Activated T-cell treated with anti-CD3 and anti-CD28 coated beads, Interleukin-2, amount 50 U/mL, for 1 hour (primary cell): ENCODE measurements around the gene CMAS.
A peak's percentile ranks its signal among the peaks of the same experiment; 100 is the strongest.
"Not testable (repeated sequence)": the region's sequence is repeated elsewhere in the genome, so short reads cannot be mapped to it uniquely, and the experiment has no call there.

ENCODE experiments used
- DNase-seq: peaks from one replicate; pipeline ENCODE4 v3.0.0-alpha.2; 2020

The CMAS gene

GRCh38 chr12:22046090-22046967 lies at the start of gene CMAS:
Gene CMAS, plus strand, starts transcription at chr12:22046218. Its CDS starts 86 bp downstream, at chr12:22046304.
- peak; percentile 84 for DNase-seq

- no peak for DNase-seq
Measured at GRCh38 chr12:21998295-21998694, 47.7 kb upstream of the CMAS start.

GRCh38 chr12:21998782-21999181 lies 47.2 kb upstream of the CMAS start:
- DNase-seq = no peak

- no peak for DNase-seq
Measured at GRCh38 chr12:22002430-22002829, 43.6 kb upstream of the CMAS start.

GRCh38 chr12:22007794-22008193 lies 38.2 kb upstream of the CMAS start:
- not testable (repeated sequence) for DNase-seq

- DNase-seq = no peak
Measured at GRCh38 chr12:22008196-22008595, 37.8 kb upstream of the CMAS start.

GRCh38 chr12:22014041-22014782 lies 31.8 kb upstream of the CMAS start:
- DNase-seq = no peak

GRCh38 chr12:22014783-22015144 lies 31.3 kb upstream of the CMAS start:
- no peak for DNase-seq

GRCh38 chr12:22016982-22017381 lies 29.0 kb upstream of the CMAS start:
- no peak for DNase-seq

GRCh38 chr12:22018860-22019259 lies 27.2 kb upstream of the CMAS start:
- no peak for DNase-seq

GRCh38 chr12:22023489-22023888 lies 22.5 kb upstream of the CMAS start:
- DNase-seq = not testable (repeated sequence)

- no peak for DNase-seq
Measured at GRCh38 chr12:22029491-22029890, 16.5 kb upstream of the CMAS start.

GRCh38 chr12:22029991-22030390 lies 16.0 kb upstream of the CMAS start:
- no peak for DNase-seq

- DNase-seq = no peak
Measured at GRCh38 chr12:22032732-22033131, 13.3 kb upstream of the CMAS start.

GRCh38 chr12:22034709-22035506 lies 11.1 kb upstream of the CMAS start:
- no peak for DNase-seq

GRCh38 chr12:22037947-22038346 lies 8.1 kb upstream of the CMAS start:
- no peak for DNase-seq

- no peak for DNase-seq
Measured at GRCh38 chr12:22038734-22039133, 7.3 kb upstream of the CMAS start.

- no peak for DNase-seq
Measured at GRCh38 chr12:22039361-22039760, 6.7 kb upstream of the CMAS start.

- DNase-seq = no peak
Measured at GRCh38 chr12:22042976-22043669, 2.9 kb upstream of the CMAS start.

- DNase-seq = no peak
Measured at GRCh38 chr12:22043943-22044342, 2.1 kb upstream of the CMAS start.

GRCh38 chr12:22044391-22044790 lies 1.6 kb upstream of the CMAS start:
- DNase-seq = no peak

- no peak for DNase-seq
Measured at GRCh38 chr12:22046968-22047390, 961 bp downstream of the CMAS start.

- no peak for DNase-seq
Measured at GRCh38 chr12:22047494-22047893, 1.5 kb downstream of the CMAS start.
